Endothelial cell of umbilical vein (primary cell): ENCODE data around the gene ZNF648. TPM values are rescaled to one million over a fixed set of nuclear protein-coding genes. Genes with fewer than 3 reads are reported as not detected.

Source experiments
- BruUV-seq: library from RNA; stranded (reverse); fragments of 400-500 nt; replicated peaks from 2 replicates; lab custom pipeline; 2021; lab: Mats Ljungman, UMichigan
- CTCF ChIA-PET: fragments of 300-600, 350-600 bp; sonication (Branson Sonifier 250); formaldehyde crosslinking; loops from one replicate; lab custom pipeline; 2021; ENCODE audit warnings: antibody characterized with exemption, inconsistent platforms; lab: Charles Lee
- POLR2A ChIA-PET: fragments of 300-600, 350-600 bp; sonication (Branson Sonifier 250); formaldehyde crosslinking; loops from one replicate; lab custom pipeline; 2021; ENCODE audit warnings: antibody characterized with exemption, inconsistent platforms; lab: Charles Lee
- DNase-seq: peaks from one replicate; pipeline ENCODE4 v3.0.0-alpha.2; 2011; ENCODE audit warnings: low read depth, low spot score
- FAIRE-seq: peaks from 2 replicates; lab custom pipeline; 2011; peaks lifted over from hg19 to GRCh38; lab: Jason Lieb, UNC
- H2AFZ ChIP-seq: 2 replicates; pipeline ENCODE4 v1.6.0; 2012; ENCODE audit warnings: low read depth, low read length, control low read depth, inconsistent platforms
- H3K27ac ChIP-seq: 2 replicates; pipeline ENCODE4 v1.5.1; 2011; ENCODE audit warnings: low read depth, mild to moderate bottlenecking, control low read depth, low read length, moderate library complexity; ENCODE audit not compliant: insufficient read depth
- H3K27me3 ChIP-seq, 2 experiments: 2 replicates each; pipeline versions ENCODE4 v1.6.0 to v1.6.1; 2011; ENCODE audit warnings: low read length in 2 of 2, mixed read lengths in 1 of 2; ENCODE audit not compliant: control insufficient read depth in 2 of 2, insufficient read depth in 2 of 2
- H3K36me3 ChIP-seq, 2 experiments: 2 replicates in 1 of 2; 3 replicates in 1 of 2; pipeline ENCODE4 v1.5.1; 2011; ENCODE audit warnings: low read length in 2 of 2, mild to moderate bottlenecking in 1 of 2, moderate library complexity in 1 of 2; ENCODE audit not compliant: control insufficient read depth in 2 of 2, insufficient read depth in 2 of 2; ENCODE audit errors: extremely low read depth in 1 of 2
- H3K4me1 ChIP-seq: 3 replicates; pipeline ENCODE4 v1.5.1; 2011; ENCODE audit warnings: mild to moderate bottlenecking, low read length; ENCODE audit not compliant: control insufficient read depth, insufficient read depth; ENCODE audit errors: extremely low read depth
- H3K4me2 ChIP-seq: 2 replicates; pipeline ENCODE4 v1.6.1; 2011; ENCODE audit warnings: low read length, control low read depth, mixed read lengths; ENCODE audit not compliant: insufficient read depth
- H3K4me3 ChIP-seq, 3 experiments: fragments of 200-600 bp in 1 of 3; sonication (generic), shearing (Covaris generic) in 1 of 3; replicated peaks in 1 of 3; 2 replicates each; pipeline ENCODE4 v1.5.1; 2011 to 2016; ENCODE audit warnings: control low read depth in 3 of 3, low read length in 3 of 3, mild to moderate bottlenecking in 2 of 3, inconsistent platforms in 1 of 3, low read depth in 1 of 3, moderate library complexity in 1 of 3; ENCODE audit not compliant: insufficient read depth in 1 of 3
- H3K79me2 ChIP-seq: 2 replicates; pipeline ENCODE4 v1.6.0; 2012; ENCODE audit warnings: low read length, inconsistent platforms; ENCODE audit not compliant: control insufficient read depth, insufficient read depth
- H3K9ac ChIP-seq: replicated peaks from 2 replicates; pipeline ENCODE3; 2011; ENCODE audit warnings: low read length, control low read depth; ENCODE audit not compliant: insufficient read depth; ENCODE audit errors: extremely low read depth
- H3K9me1 ChIP-seq: replicated peaks from 3 replicates; pipeline ENCODE4 v1.6.0; 2011; ENCODE audit warnings: mild to moderate bottlenecking, low read length; ENCODE audit not compliant: control insufficient read depth, insufficient read depth; ENCODE audit errors: extremely low read depth
- H3K9me3 ChIP-seq: replicated peaks from 2 replicates; pipeline ENCODE4 v1.5.1; 2012; ENCODE audit warnings: low read length, inconsistent platforms; ENCODE audit not compliant: control insufficient read depth, insufficient read depth
- H4K20me1 ChIP-seq: replicated peaks from 2 replicates; pipeline ENCODE3; 2011; ENCODE audit warnings: mild to moderate bottlenecking, low read length; ENCODE audit not compliant: control insufficient read depth, insufficient read depth; ENCODE audit errors: extremely low read depth
- CTCF ChIP-seq, 2 donors: IDR thresholded peaks; 1 replicate in 1 of 2; 2 replicates in 1 of 2; pipeline ENCODE4 v1.5.1; 2011; ENCODE audit warnings: low read length in 2 of 2, mild to moderate bottlenecking in 2 of 2, moderate library complexity in 2 of 2, control low read depth in 1 of 2, inconsistent platforms in 1 of 2, low read depth in 1 of 2; ENCODE audit not compliant: insufficient read depth in 1 of 2; ENCODE audit errors: extremely low read depth in 1 of 2
- EZH2 ChIP-seq: IDR thresholded peaks from 2 replicates; pipeline ENCODE4 v1.6.1; 2012; ENCODE audit warnings: borderline replicate concordance, low read depth, mild to moderate bottlenecking, moderate library complexity, low read length, inconsistent platforms; ENCODE audit not compliant: severe bottlenecking
- FOS ChIP-seq: IDR thresholded peaks from 2 replicates; pipeline ENCODE4 v1.6.1; 2011; ENCODE audit warnings: mild to moderate bottlenecking, low read length, moderate library complexity, borderline replicate concordance; ENCODE audit not compliant: insufficient read depth
- GATA2 ChIP-seq: IDR thresholded peaks from 2 replicates; pipeline ENCODE4 v1.7.0; 2011; ENCODE audit warnings: low read depth, mild to moderate bottlenecking, moderate library complexity, mixed read lengths, low read length; ENCODE audit not compliant: insufficient read length, insufficient read depth
- JUN ChIP-seq: IDR thresholded peaks from 2 replicates; pipeline ENCODE4 v1.6.1; 2011; ENCODE audit warnings: borderline replicate concordance, low read depth; ENCODE audit not compliant: insufficient read length, insufficient read depth
- MAX ChIP-seq: IDR thresholded peaks from 2 replicates; pipeline ENCODE4 v1.6.1; 2011; ENCODE audit not compliant: insufficient read depth, insufficient read length
- MYC ChIP-seq: IDR thresholded peaks from one replicate; pipeline ENCODE4 v1.6.1; 2011; ENCODE audit warnings: mild to moderate bottlenecking, low read depth, low read length
- POLR2A ChIP-seq: IDR thresholded peaks from 2 replicates; pipeline ENCODE4 v1.6.1; 2012; ENCODE audit warnings: low read depth, mild to moderate bottlenecking, control low read depth, low read length
- POLR2AphosphoS5 ChIP-seq: IDR thresholded peaks from 2 replicates; pipeline ENCODE4 v1.6.1; 2012; ENCODE audit warnings: low read depth, mild to moderate bottlenecking, control low read depth, low read length, moderate library complexity; ENCODE audit not compliant: insufficient read depth
- dilution Hi-C: fragments of 300-500 bp; cut with MboI; formaldehyde crosslinking; loops from one replicate; pipeline ENCODE4 v1.15.0; 2019; ENCODE audit warnings: low sequenced_read_pairs; ENCODE audit not compliant: extremely low pct_ligation_motif_present
- intact Hi-C: fragments of 100-400 bp; cut with micrococcal nuclease; formaldehyde crosslinking; loops from one replicate; pipeline ENCODE4 v1.10.0; 2022
- polyA plus RNA-seq, 4 experiments: library from polyadenylated mRNA; depleted of rRNA in 3 of 4; stranded (reverse) in 3 of 4; unstranded in 1 of 4; fragments of >200 nt; gene quantifications; 2 replicates each; pipeline versions ENCODE4 v1.2.1 to v1.2.3, GENCODE V29; 2011 to 2012; ENCODE audit warnings: missing spikeins in 1 of 4
- total RNA-seq: library from RNA; stranded (reverse); gene quantifications from 2 replicates; pipeline ENCODE4 v1.2.3, GENCODE V29; 2021

ZNF648 gene
- total and polyA plus RNA-seq, 2 donors (not counting 3 experiments of a cell fraction or from before 2014, with no cell fraction given) = not detected

- Histone ChIP-seq H3K9ac (no peak overlapping the region), H2AFZ (no peak overlapping the region), H3K4me1 (peaks cover 2% of the 10 kb centered on the region), H3K27ac (no peak overlapping the region), H3K27me3 (no peaks in the 10 kb centered on the region), H3K9me3 (no peaks in the 10 kb centered on the region), H3K79me2 (no peaks in the 10 kb centered on the region), H3K4me2 (no peak overlapping the region), H4K20me1 (no peaks in the 10 kb centered on the region), H3K36me3 (no peaks in the 10 kb centered on the region), H3K4me3 (no peak overlapping the region), H3K9me1 (no peaks in the 10 kb centered on the region)
- ChIA-PET POLR2A (no interaction called here), CTCF (interaction anchor here (2.6 kb wide), 1 partner anchor 309 kb away, joined by 10 read pairs; no protein-coding TSS in a partner anchor)
- intact Hi-C loops (loop anchor here (5.0 kb wide), 1 partner anchor 509 kb away; no protein-coding TSS in a partner anchor), dilution Hi-C loops (no loop called here)
- no peak for TF ChIP-seq EZH2
- no peak for TF ChIP-seq MAX
- TF ChIP-seq CTCF (IDR thresholded peaks at IDR 0.05; ENCODE audit: extremely low read depth in 1 of 2, insufficient read depth in 1 of 2, low read depth in 1 of 2, low read length in 2 of 2) = no peak
- no peak for TF ChIP-seq JUN
- no peak for TF ChIP-seq GATA2
- TF ChIP-seq POLR2A = no peak
- TF ChIP-seq MYC = no peak
- TF ChIP-seq FOS = no peak
- TF ChIP-seq POLR2AphosphoS5 = no peak
- no TSS peak for BruUV-seq
- no peak for DNase-seq
- FAIRE-seq = no peak
Measured at GRCh38 chr1:182087719-182088350, 26.3 kb upstream of the ZNF648 start.
